K562 (cell line): ENCODE measurements around the gene PEX6. TPM values are rescaled to one million over a fixed set of nuclear protein-coding genes. Genes with fewer than 3 reads are reported as not detected.

Experiments used
- CBX3 ChIP-seq, 2 experiments: IDR thresholded peaks; 1 replicate in 1 of 2; 2 replicates in 1 of 2; pipeline ENCODE4 v1.6.1; 2012; ENCODE audit warnings: inconsistent platforms in 2 of 2, low read length in 2 of 2, borderline replicate concordance in 1 of 2, control low read depth in 1 of 2
- HDAC2 ChIP-seq: fragments of 450-650 bp; IDR thresholded peaks from 2 replicates; pipeline ENCODE4 v1.6.1; 2016; ENCODE audit warnings: mild to moderate bottlenecking
- HOXB6 ChIP-seq: fragments of 250-450 bp; sonication (Bioruptor Pico); IDR thresholded peaks from 2 replicates; pipeline ENCODE4 v1.5.1; 2022; ENCODE audit warnings: mild to moderate bottlenecking, borderline replicate concordance
- NR4A1 ChIP-seq, 2 experiments: fragments of 250-450 bp in 1 of 2; fragments of 450-650 bp in 1 of 2; sonication (Bioruptor Pico) in 1 of 2; IDR thresholded peaks; 2 replicates each; pipeline versions ENCODE4 v1.4.0 to v1.6.1; 2016 to 2020; ENCODE audit warnings: mild to moderate bottlenecking in 2 of 2, missing compliant biosample characterization in 1 of 2, missing genetic modification characterization in 1 of 2, moderate library complexity in 1 of 2
- SIRT6 ChIP-seq: IDR thresholded peaks from one replicate; pipeline ENCODE4 v1.6.1; 2012; ENCODE audit warnings: low read depth, mild to moderate bottlenecking, control low read depth, inconsistent platforms, low read length, moderate library complexity
- SNAPC5 ChIP-seq: fragments of 250-450 bp; sonication (Bioruptor Pico); IDR thresholded peaks from 2 replicates; pipeline ENCODE4 v1.8.0; 2021; ENCODE audit warnings: moderate library complexity, mild to moderate bottlenecking, inconsistent platforms
- TAL1 ChIP-seq: fragments of 450-650 bp; IDR thresholded peaks from 2 replicates; pipeline ENCODE4 v1.6.1; 2016; ENCODE audit warnings: mild to moderate bottlenecking
- ZBTB40 ChIP-seq, 2 experiments: fragments of 450-650 bp in 1 of 2; sonication (generic) in 1 of 2; formaldehyde crosslinking in 1 of 2; IDR thresholded peaks; 2 replicates each; pipeline versions ENCODE4 v1.7.1 to v1.9.0; 2016 to 2022; ENCODE audit warnings: inconsistent platforms in 1 of 2, mild to moderate bottlenecking in 1 of 2, missing genetic modification reagents in 1 of 2
- ZNF165 ChIP-seq: fragments of 250-450 bp; sonication (Bioruptor Pico); IDR thresholded peaks from 2 replicates; pipeline ENCODE4 v1.4.0; 2020; ENCODE audit warnings: borderline replicate concordance
- ZNF589 ChIP-seq: fragments of 200-800 bp; sonication (Bioruptor generic); IDR thresholded peaks from 2 replicates; pipeline ENCODE4 v1.6.1; 2016; ENCODE audit warnings: low read depth, missing genetic modification characterization, missing compliant biosample characterization
- polyA plus RNA-seq, 8 experiments: library from polyadenylated mRNA; depleted of rRNA in 4 of 8; stranded (reverse) in 5 of 8; unstranded in 3 of 8; fragments of >200 nt; fragmentation: Nextera tagmentation in 2 of 8; fragmentation: Illumina TruSeq in 1 of 8; extraction: Ambion mirVana in 2 of 8; extraction: Trizol in 1 of 8; gene quantifications; 2 replicates each; pipeline versions ENCODE4 v1.2.1 to v1.2.3, GENCODE V29; 2011 to 2014; ENCODE audit warnings: inconsistent platforms in 1 of 8, missing spikeins in 1 of 8
- total RNA-seq, 7 experiments: library from RNA; depleted of rRNA in 6 of 7; stranded (reverse); fragments of >200 nt in 6 of 7; fragmentation: Illumina TruSeq in 2 of 7; extraction: Trizol in 2 of 7; gene quantifications; 2 replicates each; pipeline versions ENCODE4 v1.2.1 to v1.2.3, GENCODE V29; 2011 to 2021; ENCODE audit warnings: low replicate concordance in 1 of 7
- TF ChIP-seq, protein P1 (sequence below): sonication (generic); formaldehyde crosslinking; IDR thresholded peaks from 2 replicates; pipeline ENCODE4 v1.8.1; 2023; ENCODE audit warnings: missing genetic modification reagents, mild to moderate bottlenecking, borderline replicate concordance

PEX6 gene
- total and polyA plus RNA-seq, 9 of the 15 experiments (the other 6 are each of a cell fraction or from before 2014, with no cell fraction given) = 0.17 to 20.8 (median 6.9) TPM

DNA sequence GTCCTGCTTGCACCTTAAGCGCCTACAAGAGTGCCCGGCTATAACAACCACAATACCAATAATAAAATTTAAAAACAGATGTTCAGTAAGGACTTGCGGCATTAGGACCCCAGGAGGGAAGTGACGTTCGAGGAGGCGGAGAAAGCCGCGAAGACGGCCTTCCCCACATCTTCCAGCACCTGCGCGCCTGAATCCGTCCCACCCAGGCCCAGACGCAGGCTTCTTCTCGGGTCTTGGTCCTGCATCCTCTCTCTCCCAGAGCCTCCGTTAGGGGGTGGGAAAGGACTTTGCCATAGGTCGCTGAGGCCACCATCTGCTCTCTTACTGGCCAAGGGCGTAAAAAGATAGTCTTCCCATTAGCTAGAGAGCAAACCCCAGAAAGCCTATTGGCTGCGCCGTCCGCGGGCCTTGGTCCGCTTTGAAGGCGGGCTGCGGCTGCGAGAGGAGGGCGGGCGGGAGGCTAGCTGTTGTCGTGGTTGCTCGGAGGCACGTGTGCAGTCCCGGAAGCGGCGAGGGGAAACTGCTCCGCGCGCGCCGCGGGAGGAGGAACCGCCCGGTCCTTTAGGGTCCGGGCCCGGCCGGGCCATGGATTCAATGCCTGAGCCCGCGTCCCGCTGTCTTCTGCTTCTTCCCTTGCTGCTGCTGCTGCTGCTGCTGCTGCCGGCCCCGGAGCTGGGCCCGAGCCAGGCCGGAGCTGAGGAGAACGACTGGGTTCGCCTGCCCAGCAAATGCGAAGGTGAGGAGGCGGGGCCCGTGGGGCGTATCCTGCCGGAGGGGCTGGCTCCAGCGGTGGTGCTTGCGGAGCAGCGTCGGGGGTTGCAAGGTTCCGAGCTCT, 49.8 kb downstream of the PEX6 start, which contains the start of gene CNPY3 (continued):
- TF ChIP-seq NR4A1 (CRISPR knock-in tag; IDR thresholded peaks at IDR 0.05) (no peak), NR4A1 (tag; IDR thresholded peaks at IDR 0.05) (peak; percentile 70; the same call in 1 of the 2 replicates), HOXB6 (CRISPR knock-in tag) (peak; percentile 73; the same call in 1 of the 2 replicates), HDAC2 (peak; percentile 87), CBX3 (IDR thresholded peaks at IDR 0.05; ENCODE audit: borderline replicate concordance in 1 of 2, low read length in 2 of 2) (peak in 1 of 2 experiments; percentile 89; a peak in 1 of 3 replicates), SNAPC5 (CRISPR knock-in tag) (no peak), ZNF589 (peak; percentile 90), SIRT6 (no peak), TAL1 (0 out of 2 replicates have a peak, but pooled peaks have one; percentile 2), ZBTB40 (IDR thresholded peaks at IDR 0.05) (peak; percentile 95), ZBTB40 (CRISPR knock-in tag; IDR thresholded peaks at IDR 0.05) (no peak), ZNF165 (no peak)
- TF ChIP-seq, protein P1, sequence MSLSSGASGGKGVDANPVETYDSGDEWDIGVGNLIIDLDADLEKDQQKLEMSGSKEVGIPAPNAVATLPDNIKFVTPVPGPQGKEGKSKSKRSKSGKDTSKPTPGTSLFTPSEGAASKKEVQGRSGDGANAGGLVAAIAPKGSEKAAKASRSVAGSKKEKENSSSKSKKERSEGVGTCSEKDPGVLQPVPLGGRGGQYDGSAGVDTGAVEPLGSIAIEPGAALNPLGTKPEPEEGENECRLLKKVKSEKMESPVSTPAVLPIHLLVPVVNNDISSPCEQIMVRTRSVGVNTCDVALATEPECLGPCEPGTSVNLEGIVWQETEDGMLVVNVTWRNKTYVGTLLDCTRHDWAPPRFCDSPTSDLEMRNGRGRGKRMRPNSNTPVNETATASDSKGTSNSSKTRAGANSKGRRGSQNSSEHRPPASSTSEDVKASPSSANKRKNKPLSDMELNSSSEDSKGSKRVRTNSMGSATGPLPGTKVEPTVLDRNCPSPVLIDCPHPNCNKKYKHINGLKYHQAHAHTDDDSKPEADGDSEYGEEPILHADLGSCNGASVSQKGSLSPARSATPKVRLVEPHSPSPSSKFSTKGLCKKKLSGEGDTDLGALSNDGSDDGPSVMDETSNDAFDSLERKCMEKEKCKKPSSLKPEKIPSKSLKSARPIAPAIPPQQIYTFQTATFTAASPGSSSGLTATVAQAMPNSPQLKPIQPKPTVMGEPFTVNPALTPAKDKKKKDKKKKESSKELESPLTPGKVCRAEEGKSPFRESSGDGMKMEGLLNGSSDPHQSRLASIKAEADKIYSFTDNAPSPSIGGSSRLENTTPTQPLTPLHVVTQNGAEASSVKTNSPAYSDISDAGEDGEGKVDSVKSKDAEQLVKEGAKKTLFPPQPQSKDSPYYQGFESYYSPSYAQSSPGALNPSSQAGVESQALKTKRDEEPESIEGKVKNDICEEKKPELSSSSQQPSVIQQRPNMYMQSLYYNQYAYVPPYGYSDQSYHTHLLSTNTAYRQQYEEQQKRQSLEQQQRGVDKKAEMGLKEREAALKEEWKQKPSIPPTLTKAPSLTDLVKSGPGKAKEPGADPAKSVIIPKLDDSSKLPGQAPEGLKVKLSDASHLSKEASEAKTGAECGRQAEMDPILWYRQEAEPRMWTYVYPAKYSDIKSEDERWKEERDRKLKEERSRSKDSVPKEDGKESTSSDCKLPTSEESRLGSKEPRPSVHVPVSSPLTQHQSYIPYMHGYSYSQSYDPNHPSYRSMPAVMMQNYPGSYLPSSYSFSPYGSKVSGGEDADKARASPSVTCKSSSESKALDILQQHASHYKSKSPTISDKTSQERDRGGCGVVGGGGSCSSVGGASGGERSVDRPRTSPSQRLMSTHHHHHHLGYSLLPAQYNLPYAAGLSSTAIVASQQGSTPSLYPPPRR = 0 out of 2 replicates have a peak, but pooled peaks have one; percentile 83
